GM12878 (cell line): ENCODE data around the gene GOLGA8Q. TPM values are rescaled to one million over a fixed set of nuclear protein-coding genes. Genes with fewer than 3 reads are reported as not detected.
"Not testable (repeated sequence)": the region's sequence is repeated elsewhere in the genome, so short reads cannot be mapped to it uniquely, and the experiment has no call there.

Source experiments
- ATAC-seq: fragments of 200-7000 bp; cut with Tn5 transposase; 3 replicates; pipeline ENCODE4 v1.9.1; 2020; ENCODE audit warnings: mild to moderate bottlenecking, moderate library complexity
- BruUV-seq: library from RNA; stranded (reverse); fragments of 400-500 nt; replicated peaks from 2 replicates; lab custom pipeline; 2021; lab: Mats Ljungman, UMichigan
- CTCF ChIA-PET: fragments of 300-600 bp; sonication (Branson Sonifier 250); formaldehyde crosslinking; extraction: SDS; loops from one replicate; lab custom pipeline; 2021; ENCODE audit warnings: inconsistent platforms; lab: Yijun Ruan, JAX
- POLR2A ChIA-PET: fragments of 350-600 bp; formaldehyde crosslinking; extraction: SDS; loops from one replicate; lab custom pipeline; 2021; ENCODE audit warnings: inconsistent platforms; lab: Charles Lee
- RAD21 ChIA-PET: fragments of 300-600 bp; sonication (Branson Sonifier 250); formaldehyde crosslinking; loops from one replicate; lab custom pipeline; 2023; ENCODE audit warnings: antibody characterized with exemption; ENCODE audit not compliant: unreplicated experiment; lab: Charles Lee
- SMC1A ChIA-PET: fragments of 300-600 bp; sonication (Branson Sonifier 250); formaldehyde crosslinking; loops from one replicate; lab custom pipeline; 2023; ENCODE audit not compliant: unreplicated experiment, uncharacterized antibody; lab: Charles Lee
- DNase-seq: peaks from one replicate; pipeline ENCODE4 v3.0.0-alpha.2; 2011; ENCODE audit warnings: low read depth, low spot score
- FAIRE-seq: peaks from 3 replicates; lab custom pipeline; 2011; peaks lifted over from hg19 to GRCh38; lab: Jason Lieb, UNC
- H2AFZ ChIP-seq: 2 replicates; pipeline ENCODE4 v1.6.0; 2011; ENCODE audit warnings: low read depth, low read length, control low read depth; ENCODE audit not compliant: control insufficient read depth
- H3K27ac ChIP-seq: 2 replicates; pipeline ENCODE4 v1.5.1; 2011; ENCODE audit warnings: control low read depth; ENCODE audit not compliant: control insufficient read depth, insufficient read depth
- H3K27me3 ChIP-seq, 2 experiments: replicated peaks in 1 of 2; 2 replicates each; pipeline versions ENCODE4 v1.6.0 to v1.6.1; 2011; ENCODE audit warnings: low read length in 1 of 2; ENCODE audit not compliant: control insufficient read depth in 2 of 2, insufficient read depth in 2 of 2
- H3K36me3 ChIP-seq, 2 experiments: 2 replicates each; pipeline ENCODE4 v1.5.1; 2011; ENCODE audit warnings: low read length in 1 of 2; ENCODE audit not compliant: control insufficient read depth in 2 of 2, insufficient read depth in 2 of 2
- H3K4me1 ChIP-seq: 2 replicates; pipeline ENCODE4 v1.6.1; 2011; ENCODE audit warnings: mild to moderate bottlenecking, low read length, moderate library complexity, mixed read lengths; ENCODE audit not compliant: control insufficient read depth, insufficient read depth
- H3K4me2 ChIP-seq: 2 replicates; pipeline ENCODE4 v1.6.0; 2011; ENCODE audit warnings: control low read depth; ENCODE audit not compliant: control insufficient read depth, insufficient read depth
- H3K4me3 ChIP-seq: fragments of 200-600 bp; sonication (generic); 2 replicates; pipeline ENCODE4 v1.5.1; 2016
- H3K79me2 ChIP-seq: 2 replicates; pipeline ENCODE4 v1.6.0; 2011; ENCODE audit warnings: low read length; ENCODE audit not compliant: control insufficient read depth, insufficient read depth
- H3K9ac ChIP-seq: 2 replicates; pipeline ENCODE4 v1.8.0; 2011; ENCODE audit warnings: low read length, control low read depth, mixed read lengths; ENCODE audit not compliant: control insufficient read depth, insufficient read depth
- H3K9me3 ChIP-seq: replicated peaks from 3 replicates; pipeline ENCODE4 v1.5.1; 2011; ENCODE audit warnings: mild to moderate bottlenecking, low read length; ENCODE audit not compliant: control insufficient read depth, insufficient read depth
- H4K20me1 ChIP-seq: 2 replicates; pipeline ENCODE4 v1.6.0; 2011; ENCODE audit not compliant: control insufficient read depth, insufficient read depth
- WGBS: methylation state at CpG from one replicate; pipeline ENCODE4 v1.1.6; 2016; ENCODE audit warnings: low lambda C conversion rate; ENCODE audit not compliant: insufficient replicate concordance, insufficient coverage; ENCODE audit errors: missing lambda C conversion rate; 5-methylcytosine and 5-hydroxymethylcytosine counted together
- in situ Hi-C: fragments of 300-500 bp; cut with MboI; formaldehyde crosslinking; loops from 9 replicates; pipeline ENCODE4 v1.14.3; 2018; ENCODE audit warnings: mixed read lengths
- intact Hi-C: fragments of 100-400 bp; cut with micrococcal nuclease; formaldehyde crosslinking; loops from one replicate; pipeline ENCODE4 v1.14.2; 2022; ENCODE audit not compliant: unreplicated experiment
- polyA plus RNA-seq, 11 experiments: library from polyadenylated mRNA; depleted of rRNA in 4 of 11; unstranded in 6 of 11; stranded (reverse) in 5 of 11; fragments of >200 nt; fragmentation: Nextera tagmentation in 4 of 11; fragmentation: Illumina TruSeq in 1 of 11; extraction: Ambion mirVana in 4 of 11; extraction: Trizol in 1 of 11; gene quantifications; 1 replicate in 1 of 11; 2 replicates in 10 of 11; pipeline versions ENCODE4 v1.2.1 to v1.2.3, GENCODE V29; 2011 to 2016; ENCODE audit warnings: inconsistent platforms in 2 of 11, missing spikeins in 2 of 11, low read depth in 1 of 11
- total RNA-seq, 4 experiments: library from RNA; depleted of rRNA in 3 of 4; stranded (reverse); fragments of >200 nt in 3 of 4; fragmentation: Illumina TruSeq in 1 of 4; extraction: Trizol in 1 of 4; gene quantifications; 2 replicates each; pipeline versions ENCODE4 v1.2.1 to v1.2.3, GENCODE V29; 2013 to 2021

Gene GOLGA8Q
- total and polyA plus RNA-seq, 10 of the 15 experiments (the other 5 are each of a cell fraction or from before 2014, with no cell fraction given): 0.04 to 0.35 (median 0.08) TPM; not detected in 6

DNA sequence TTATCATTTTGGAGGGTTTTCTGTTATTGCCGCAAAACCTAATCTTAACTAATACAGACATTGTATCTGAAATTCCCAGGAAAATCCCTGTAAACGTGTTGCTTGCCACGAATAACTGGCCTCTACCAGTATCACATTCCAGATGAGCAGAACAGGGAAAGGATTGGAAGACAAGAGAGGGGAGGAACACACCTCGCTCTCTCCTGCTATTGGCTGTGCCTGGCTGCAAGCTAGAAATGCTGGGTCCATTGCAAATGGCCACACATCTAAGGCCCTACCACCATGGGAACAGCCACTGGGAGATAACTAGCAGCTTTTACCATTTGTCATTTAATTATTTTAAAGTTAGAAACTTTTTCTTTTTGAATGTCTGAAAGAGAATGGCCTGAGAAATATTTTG, 37.3 kb upstream of the GOLGA8Q start:
- DNase-seq, H3K4me2 ChIP-seq, H4K20me1 ChIP-seq, H3K4me3 ChIP-seq, H3K27ac ChIP-seq, SMC1A ChIA-PET, POLR2A ChIA-PET, H3K9me3 ChIP-seq, BruUV-seq, ATAC-seq, H3K9ac ChIP-seq, intact Hi-C loops, CTCF ChIA-PET, H3K79me2 ChIP-seq, H3K27me3 ChIP-seq, FAIRE-seq, H3K36me3 ChIP-seq, in situ Hi-C loops, H2AFZ ChIP-seq, H3K4me1 ChIP-seq, RAD21 ChIA-PET: not testable (repeated sequence)
- WGBS: no CpG with 5 or more reads among the region's 4 CpGs

DNA sequence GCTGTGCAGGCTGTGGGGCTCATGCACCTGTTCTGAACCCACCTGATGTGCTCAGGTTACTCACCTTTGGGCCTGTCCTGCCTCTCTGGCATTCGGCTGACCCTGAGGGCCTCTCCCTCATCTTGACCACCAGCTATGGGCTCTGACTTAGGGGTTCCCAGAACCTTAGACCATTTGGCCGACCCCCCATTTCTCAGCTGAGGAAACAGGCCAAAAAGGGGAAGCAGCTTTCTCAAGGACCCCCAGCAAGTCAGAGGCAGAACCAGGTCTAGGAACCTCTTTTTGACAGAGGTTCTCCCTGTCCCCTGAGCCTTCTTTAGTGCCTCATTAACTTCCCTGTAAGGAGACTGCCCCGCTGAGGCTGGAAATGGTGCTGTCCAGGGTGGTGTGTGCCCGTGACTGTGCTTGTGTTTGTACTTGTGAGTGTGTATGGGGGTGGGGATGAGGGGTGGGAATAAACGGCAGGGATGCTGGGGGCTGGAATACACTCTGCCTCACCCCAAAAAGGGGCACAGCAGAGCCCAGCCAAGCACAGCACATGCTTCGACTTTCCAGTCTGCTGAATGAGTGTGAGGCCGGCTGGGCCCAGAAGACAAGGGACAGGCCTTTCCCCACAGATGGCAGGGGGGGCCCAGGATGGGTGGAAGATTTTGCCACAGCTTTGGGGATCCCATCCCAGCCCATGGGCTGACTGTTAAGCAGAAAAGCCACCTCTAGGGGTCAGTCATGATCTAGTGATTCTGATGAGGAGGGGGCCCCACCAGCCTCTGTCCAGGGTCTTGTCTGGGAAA, 28.2 kb upstream of the GOLGA8Q start:
- H3K27ac ChIP-seq, DNase-seq, H3K27me3 ChIP-seq, H2AFZ ChIP-seq, H3K4me1 ChIP-seq, H3K36me3 ChIP-seq, BruUV-seq, intact Hi-C loops, FAIRE-seq, POLR2A ChIA-PET, CTCF ChIA-PET, H3K79me2 ChIP-seq, H3K9ac ChIP-seq, RAD21 ChIA-PET, ATAC-seq, SMC1A ChIA-PET, H3K9me3 ChIP-seq, H3K4me3 ChIP-seq, in situ Hi-C loops, H4K20me1 ChIP-seq, H3K4me2 ChIP-seq: not testable (repeated sequence)
- 10% methylated on average over 3 of the region's 7 CpGs for WGBS

- H3K4me3 ChIP-seq, POLR2A ChIA-PET, H3K36me3 ChIP-seq, BruUV-seq, ATAC-seq, H3K79me2 ChIP-seq, H2AFZ ChIP-seq, H4K20me1 ChIP-seq, CTCF ChIA-PET, H3K9ac ChIP-seq, H3K27ac ChIP-seq, H3K27me3 ChIP-seq, FAIRE-seq, in situ Hi-C loops, SMC1A ChIA-PET, H3K9me3 ChIP-seq, DNase-seq, H3K4me2 ChIP-seq, H3K4me1 ChIP-seq, RAD21 ChIA-PET, intact Hi-C loops: not testable (repeated sequence)
- no CpG with 5 or more reads among the region's 4 CpGs for WGBS
These were observed 25.9 kb upstream of the GOLGA8Q start for GRCh38 chr15:30525912-30526311.

GRCh38 chr15:30529049-30529448, 22.8 kb upstream of the GOLGA8Q start:
- H3K4me3 ChIP-seq, H3K27ac ChIP-seq, H4K20me1 ChIP-seq, H3K4me1 ChIP-seq, CTCF ChIA-PET, H3K9me3 ChIP-seq, H2AFZ ChIP-seq, POLR2A ChIA-PET, H3K79me2 ChIP-seq, H3K36me3 ChIP-seq, in situ Hi-C loops, H3K4me2 ChIP-seq, FAIRE-seq, ATAC-seq, H3K9ac ChIP-seq, DNase-seq, intact Hi-C loops, BruUV-seq, SMC1A ChIA-PET, RAD21 ChIA-PET, H3K27me3 ChIP-seq: not testable (repeated sequence)
- WGBS: no CpG with 5 or more reads among the region's 3 CpGs
